Esophagus squamous epithelium (tissue), 5 donors: ENCODE results near the gene TGFB1. TPM values are rescaled to one million over a fixed set of nuclear protein-coding genes. Genes with fewer than 3 reads are reported as not detected.

Experiments used
- DNase-seq: peaks from one replicate; lab custom pipeline; 2025; lab: John Stamatoyannopoulos, UW
- H3K27ac ChIP-seq, 4 donors: fragments of 200-600 bp; sonication (generic); one replicate each; pipeline ENCODE4 v1.5.1; 2016 to 2019; ENCODE audit warnings: mild to moderate bottlenecking in 1 of 4
- H3K27me3 ChIP-seq, 4 donors: fragments of 200-600 bp; sonication (generic); 1 replicate in 3 of 4; 2 replicates in 1 of 4; pipeline versions ENCODE4 v1.5.1 to v1.6.0; 2017 to 2021; ENCODE audit warnings: antibody characterized with exemption in 1 of 4
- H3K36me3 ChIP-seq, 3 donors: fragments of 200-600 bp; sonication (generic); one replicate each; pipeline ENCODE4 v1.5.1; 2016 to 2019
- H3K4me1 ChIP-seq, 3 donors: fragments of 200-600 bp; sonication (generic); one replicate each; pipeline ENCODE4 v1.5.1; 2017 to 2019
- H3K4me3 ChIP-seq, 4 donors: fragments of 200-600 bp; sonication (generic); 1 replicate in 3 of 4; 2 replicates in 1 of 4; pipeline ENCODE4 v1.5.1; 2016 to 2019; ENCODE audit warnings: mild to moderate bottlenecking in 2 of 4, moderate library complexity in 1 of 4
- H3K9me3 ChIP-seq, 3 donors: fragments of 200-600 bp; sonication (generic); one replicate each; pipeline ENCODE4 v1.5.1; 2016 to 2019
- POLR2A ChIP-seq, 4 donors: fragments of 450-650 bp; IDR thresholded peaks; one replicate each; pipeline ENCODE4 v1.6.1; 2017; ENCODE audit warnings: antibody characterized with exemption in 4 of 4, mild to moderate bottlenecking in 4 of 4, moderate library complexity in 3 of 4
- WGBS, 2 donors: methylation state at CpG; one replicate each; pipeline ENCODE4 v1.1.5; 2018; 5-methylcytosine and 5-hydroxymethylcytosine counted together
- intact Hi-C: fragments of 100-400 bp; cut with DNase I; formaldehyde crosslinking; loops from one replicate; pipeline ENCODE4 v1.15.0; 2022
- total RNA-seq, 4 donors: library from RNA; depleted of rRNA; stranded (reverse); fragments of >200 nt; gene quantifications; one replicate each; pipeline ENCODE4 v1.1.0, GENCODE V29; 2016
- TF ChIP-seq, protein P1 (sequence below), 6 experiments: fragments of 450-650 bp in 4 of 6; fragments of 200-600 bp in 2 of 6; sonication (generic) in 2 of 6; IDR thresholded peaks; one replicate each; pipeline ENCODE4 v1.5.1; 2016 to 2019; ENCODE audit warnings: antibody characterized with exemption in 6 of 6, mild to moderate bottlenecking in 4 of 6, moderate library complexity in 4 of 6
- donor health status: DM: yes; HTN: yes; CAD: no.

The TGFB1 gene
- total RNA-seq, 4 donors from 2014 or later = 13.6 to 36.2 (median 31.9) TPM

DNA sequence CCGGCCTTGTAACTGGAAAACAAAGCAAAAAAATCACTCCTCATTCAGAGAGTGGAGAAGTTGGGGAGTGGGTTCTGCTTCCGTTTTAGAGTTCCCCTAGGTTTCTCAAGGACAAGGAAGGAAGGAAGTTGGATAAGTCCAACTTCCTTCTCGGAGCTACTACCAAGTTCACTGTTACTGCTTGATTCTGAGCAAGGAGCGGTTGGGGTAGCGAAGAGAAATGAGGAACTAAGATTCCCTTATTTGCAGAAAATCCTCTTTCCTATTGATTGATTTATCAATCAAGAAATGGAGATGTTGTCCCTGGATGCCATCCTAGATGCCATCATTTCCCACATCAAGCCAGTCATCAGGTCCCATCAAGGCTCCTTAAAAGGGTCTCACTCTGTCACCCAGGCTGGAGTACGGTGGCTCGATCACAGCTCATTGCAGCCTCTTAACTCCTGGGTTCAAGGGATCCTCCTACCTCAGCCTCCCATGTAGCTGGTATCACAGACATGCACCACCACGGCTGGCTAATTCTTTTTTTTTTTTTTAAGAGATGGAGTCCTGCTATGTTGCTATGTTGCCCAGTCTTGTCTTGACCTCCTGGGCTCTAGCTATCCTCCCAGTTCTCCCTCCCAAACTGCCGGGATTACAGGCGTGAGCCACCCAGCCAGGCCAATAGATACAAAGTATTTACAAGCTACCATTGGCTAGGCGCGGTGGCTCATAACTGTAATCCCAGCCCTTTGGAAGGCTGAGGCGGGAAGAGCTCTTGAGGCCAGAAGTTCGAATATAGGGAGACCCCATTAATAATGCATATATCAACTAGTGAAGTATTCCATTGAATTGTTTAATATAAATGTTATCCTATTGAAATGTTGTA is 11.0 kb upstream of the TGFB1 start:
- Histone ChIP-seq H3K4me3 (peak overlapping the region; percentile 53 to 84 (median 68)), H3K4me1 (peaks cover 3 to 45% (median 22%) of the 10 kb centered on the region in 3 donors), H3K9me3 (no peaks in the 10 kb centered on the region), H3K36me3 (no peaks in the 10 kb centered on the region), H3K27me3 (no peaks in the 10 kb centered on the region), H3K27ac (peak overlapping the region; percentile 87 to 98 (median 95))
- TF ChIP-seq, protein P1, sequence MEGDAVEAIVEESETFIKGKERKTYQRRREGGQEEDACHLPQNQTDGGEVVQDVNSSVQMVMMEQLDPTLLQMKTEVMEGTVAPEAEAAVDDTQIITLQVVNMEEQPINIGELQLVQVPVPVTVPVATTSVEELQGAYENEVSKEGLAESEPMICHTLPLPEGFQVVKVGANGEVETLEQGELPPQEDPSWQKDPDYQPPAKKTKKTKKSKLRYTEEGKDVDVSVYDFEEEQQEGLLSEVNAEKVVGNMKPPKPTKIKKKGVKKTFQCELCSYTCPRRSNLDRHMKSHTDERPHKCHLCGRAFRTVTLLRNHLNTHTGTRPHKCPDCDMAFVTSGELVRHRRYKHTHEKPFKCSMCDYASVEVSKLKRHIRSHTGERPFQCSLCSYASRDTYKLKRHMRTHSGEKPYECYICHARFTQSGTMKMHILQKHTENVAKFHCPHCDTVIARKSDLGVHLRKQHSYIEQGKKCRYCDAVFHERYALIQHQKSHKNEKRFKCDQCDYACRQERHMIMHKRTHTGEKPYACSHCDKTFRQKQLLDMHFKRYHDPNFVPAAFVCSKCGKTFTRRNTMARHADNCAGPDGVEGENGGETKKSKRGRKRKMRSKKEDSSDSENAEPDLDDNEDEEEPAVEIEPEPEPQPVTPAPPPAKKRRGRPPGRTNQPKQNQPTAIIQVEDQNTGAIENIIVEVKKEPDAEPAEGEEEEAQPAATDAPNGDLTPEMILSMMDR (IDR thresholded peaks at IDR 0.05) = no peak
- TF ChIP-seq POLR2A (IDR thresholded peaks at IDR 0.05) = no peak
- intact Hi-C loops = no loop called here
- 71 to 76% methylated on average over 14 of the region's 14 CpGs for WGBS, 2 donors
- DNase-seq = no peak

DNA sequence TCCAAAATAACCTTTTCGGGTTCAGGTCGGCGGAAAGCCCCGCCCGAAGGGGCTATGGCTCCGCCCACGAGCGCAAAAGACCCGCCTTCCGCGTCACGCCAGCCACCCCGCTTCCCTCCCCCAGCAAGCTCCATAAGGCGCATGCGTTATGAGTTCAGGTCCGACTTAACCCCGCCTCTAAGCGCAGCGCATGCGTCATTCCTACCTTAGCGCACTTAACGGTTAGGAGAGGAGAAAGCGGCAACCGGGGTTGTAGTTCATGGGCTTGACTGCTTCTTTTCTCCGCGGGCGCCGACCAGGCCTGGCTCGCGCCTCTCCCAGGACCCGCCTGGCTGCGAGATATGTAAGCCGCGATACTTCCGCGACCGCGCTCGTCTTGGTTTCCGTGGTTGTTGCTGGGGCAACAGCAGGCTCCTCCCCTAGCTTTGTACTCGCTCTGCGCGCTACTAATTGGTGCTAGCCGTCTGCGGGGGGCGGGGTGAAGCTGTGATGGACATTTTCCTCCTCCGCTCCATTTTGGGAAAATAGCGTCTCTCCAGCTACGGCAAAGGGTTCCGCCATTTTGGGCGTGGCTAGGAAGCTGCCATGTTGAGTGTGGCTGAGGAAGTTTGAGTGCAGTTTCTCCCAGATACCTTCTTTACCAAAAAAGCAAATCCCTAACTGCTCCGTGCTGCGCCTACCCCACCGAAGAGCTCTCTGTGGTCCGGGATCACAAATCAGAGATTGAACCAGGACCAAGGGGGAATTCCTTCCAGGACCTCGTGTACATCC is 10.2 kb upstream of the TGFB1 start, which contains the start of gene B9D2:
TSS of gene B9D2 (minus strand) at position 397 of the 771 bp plus-strand sequence. CDS start 630 bp downstream, outside the sequence.
- DNase-seq = peak; percentile 93
- peaks cover 3 to 45% (median 22%) of the 10 kb centered on the region in 3 donors for H3K4me1 ChIP-seq
- 0 to 1% methylated on average over 37 to 42 of the region's 56 CpGs for WGBS, 2 donors
- H3K27ac ChIP-seq = peak within 1 kb of the TSS; percentile 87 to 98 (median 95)
- H3K27me3 ChIP-seq = no peaks in the 10 kb centered on the region
- no peaks in the 10 kb centered on the region for H3K36me3 ChIP-seq
- TF ChIP-seq, protein P1 (IDR thresholded peaks at IDR 0.05) = peak in 3 of 6 experiments; percentile 5 to 11 (median 5)
- peak in 3 of 4 donors; percentile 21 to 64 (median 43) for TF ChIP-seq POLR2A (IDR thresholded peaks at IDR 0.05)
- H3K4me3 ChIP-seq = peak within 1 kb of the TSS; percentile 53 to 84 (median 68)
- H3K9me3 ChIP-seq = no peaks in the 10 kb centered on the region
- intact Hi-C loops = no loop called here

DNA sequence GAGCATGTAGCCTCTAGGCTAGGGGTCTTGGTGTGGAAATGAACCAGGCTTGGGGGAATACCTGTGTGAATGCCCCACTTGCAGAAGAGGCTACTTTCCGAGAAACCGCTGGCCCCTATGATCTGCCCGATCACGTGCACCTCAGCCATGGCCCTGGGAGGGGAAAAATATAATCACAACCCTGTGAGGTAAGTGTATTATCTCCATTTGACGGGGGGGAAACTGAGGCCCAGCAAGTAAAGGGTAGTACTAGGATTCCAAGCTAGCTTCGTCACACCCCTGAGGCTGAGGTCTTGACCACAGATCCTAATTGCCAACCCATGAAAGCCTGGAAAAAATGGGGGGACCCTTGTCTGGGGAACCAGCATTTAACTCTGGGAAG is 9.6 kb upstream of the TGFB1 start:
- H3K36me3 ChIP-seq = no peaks in the 10 kb centered on the region
- no peak for TF ChIP-seq POLR2A (IDR thresholded peaks at IDR 0.05)
- TF ChIP-seq, protein P1 (IDR thresholded peaks at IDR 0.05) = no peak
- H3K27me3 ChIP-seq = no peaks in the 10 kb centered on the region
- H3K9me3 ChIP-seq = no peaks in the 10 kb centered on the region
- WGBS, 2 donors = 32 to 44% methylated on average over 6 of the region's 6 CpGs
- H3K4me1 ChIP-seq = peaks cover 3 to 44% (median 22%) of the 10 kb centered on the region in 3 donors
- intact Hi-C loops = no loop called here
- H3K27ac ChIP-seq = peak overlapping the region; percentile 87 to 98 (median 95)
- peak overlapping the region; percentile 53 to 84 (median 68) for H3K4me3 ChIP-seq
- no peak for DNase-seq

DNA sequence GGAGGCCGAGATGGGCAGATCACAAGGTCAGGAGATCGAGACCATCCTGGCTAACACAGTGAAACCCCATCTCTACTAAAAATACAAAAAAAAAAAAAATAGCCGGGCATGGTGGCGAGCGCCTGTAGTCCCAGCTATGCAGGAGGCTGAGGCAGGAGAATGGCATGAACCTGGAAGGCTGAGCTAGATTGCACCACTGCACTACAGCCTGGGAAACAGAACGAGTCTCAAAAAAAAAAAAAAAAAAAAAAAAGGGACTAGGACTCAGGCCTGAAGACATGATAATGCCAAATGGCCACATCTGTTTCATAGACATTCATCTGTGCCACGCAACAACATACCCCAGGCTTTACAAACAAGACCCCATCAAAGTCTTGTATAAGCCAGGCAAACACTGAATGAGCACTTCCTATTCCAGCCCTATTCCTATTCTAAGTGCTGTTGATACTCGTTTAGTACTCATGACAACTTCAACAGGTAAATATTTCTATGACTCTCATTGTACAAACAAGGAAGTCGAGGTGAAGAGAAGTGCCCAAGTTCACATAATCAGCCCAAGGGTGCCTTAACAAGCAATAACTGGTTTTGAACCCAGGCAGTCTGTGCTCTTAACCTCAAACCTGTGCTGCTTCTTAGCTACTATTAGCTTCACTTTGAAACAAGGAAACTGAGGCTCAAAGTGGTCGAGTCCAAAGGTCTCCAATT is 8.6 kb upstream of the TGFB1 start:
- WGBS, 2 donors = 70 to 76% methylated on average over 10 of the region's 10 CpGs
- peaks cover 3 to 38% (median 13%) of the 10 kb centered on the region in 3 donors for H3K4me1 ChIP-seq
- DNase-seq = no peak
- H3K27me3 ChIP-seq = no peaks in the 10 kb centered on the region
- intact Hi-C loops = no loop called here
- TF ChIP-seq, protein P1 (IDR thresholded peaks at IDR 0.05) = no peak
- TF ChIP-seq POLR2A (IDR thresholded peaks at IDR 0.05) = no peak
- H3K27ac ChIP-seq = peak overlapping the region; percentile 87 to 98 (median 95)
- no peaks in the 10 kb centered on the region for H3K36me3 ChIP-seq
- no peaks in the 10 kb centered on the region for H3K9me3 ChIP-seq
- H3K4me3 ChIP-seq = no peak overlapping the region
